GM18870 (cell line): ENCODE measurements around the gene ASS1.

Experiments
- ATAC-seq: cut with Tn5 transposase; IDR thresholded peaks from one replicate; pipeline ENCODE4 v1.9.1; 2021; ENCODE audit warnings: moderate library complexity; ENCODE audit not compliant: unreplicated experiment

ASS1 gene

GRCh38 chr9:130493021-130493420 lies 48.3 kb downstream of the ASS1 start:
- ATAC-seq, result no peak

- no peak for ATAC-seq
These were observed 48.7 kb downstream of the ASS1 start for GRCh38 chr9:130493476-130493875.

- ATAC-seq, result no peak
These were observed 50.3 kb downstream of the ASS1 start for GRCh38 chr9:130495067-130495466.

DNA sequence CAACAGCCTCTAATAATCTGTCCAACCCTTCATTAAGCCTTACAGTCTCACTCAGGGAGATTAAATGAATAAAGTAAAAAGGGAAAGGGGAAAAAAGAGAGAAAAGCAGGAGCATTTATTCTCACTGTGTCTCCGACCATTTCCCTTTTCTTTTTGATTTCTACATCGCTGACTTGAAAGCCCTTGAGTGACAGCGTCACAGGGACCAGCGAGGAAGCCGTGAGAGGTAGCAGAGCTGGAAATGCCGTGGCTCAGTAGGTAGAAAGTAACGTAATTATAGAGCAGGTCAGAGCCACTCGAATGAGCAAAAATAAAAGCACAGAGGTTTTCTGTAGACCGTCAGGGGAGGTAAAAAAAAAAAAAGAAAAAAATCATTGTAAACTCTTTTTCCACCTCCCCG lies 52.4 kb downstream of the ASS1 start:
- no peak for ATAC-seq

DNA sequence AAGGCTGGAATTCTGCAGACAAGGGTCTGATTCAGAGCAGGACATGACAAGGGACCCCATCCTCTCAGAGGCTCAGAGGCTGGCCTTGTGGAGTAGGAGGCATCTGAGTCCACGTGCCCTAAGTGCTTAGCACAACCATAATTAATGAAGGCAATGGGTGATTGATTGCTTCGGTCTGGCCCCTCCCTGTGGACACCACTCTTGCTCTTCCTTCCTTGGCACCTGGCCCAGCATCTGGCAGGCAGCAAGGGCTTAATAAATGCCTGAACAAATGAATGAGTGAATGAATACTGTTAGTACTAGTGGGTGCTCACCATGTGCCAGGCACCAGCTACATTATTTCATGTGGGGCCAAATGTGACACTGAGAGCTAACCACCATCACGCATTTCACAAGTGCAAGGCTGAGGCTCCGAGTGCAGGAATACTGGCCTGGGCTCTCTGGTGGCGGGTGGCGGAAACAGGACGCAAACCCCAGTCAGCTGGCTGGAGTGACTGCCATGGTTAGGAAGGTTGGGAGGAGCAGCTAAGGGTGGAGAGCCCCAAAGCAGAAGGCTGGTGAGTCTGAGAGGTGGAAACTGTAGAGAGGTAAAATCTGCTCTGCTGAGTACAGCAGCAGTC lies 53.6 kb downstream of the ASS1 start:
- ATAC-seq, result no peak

DNA sequence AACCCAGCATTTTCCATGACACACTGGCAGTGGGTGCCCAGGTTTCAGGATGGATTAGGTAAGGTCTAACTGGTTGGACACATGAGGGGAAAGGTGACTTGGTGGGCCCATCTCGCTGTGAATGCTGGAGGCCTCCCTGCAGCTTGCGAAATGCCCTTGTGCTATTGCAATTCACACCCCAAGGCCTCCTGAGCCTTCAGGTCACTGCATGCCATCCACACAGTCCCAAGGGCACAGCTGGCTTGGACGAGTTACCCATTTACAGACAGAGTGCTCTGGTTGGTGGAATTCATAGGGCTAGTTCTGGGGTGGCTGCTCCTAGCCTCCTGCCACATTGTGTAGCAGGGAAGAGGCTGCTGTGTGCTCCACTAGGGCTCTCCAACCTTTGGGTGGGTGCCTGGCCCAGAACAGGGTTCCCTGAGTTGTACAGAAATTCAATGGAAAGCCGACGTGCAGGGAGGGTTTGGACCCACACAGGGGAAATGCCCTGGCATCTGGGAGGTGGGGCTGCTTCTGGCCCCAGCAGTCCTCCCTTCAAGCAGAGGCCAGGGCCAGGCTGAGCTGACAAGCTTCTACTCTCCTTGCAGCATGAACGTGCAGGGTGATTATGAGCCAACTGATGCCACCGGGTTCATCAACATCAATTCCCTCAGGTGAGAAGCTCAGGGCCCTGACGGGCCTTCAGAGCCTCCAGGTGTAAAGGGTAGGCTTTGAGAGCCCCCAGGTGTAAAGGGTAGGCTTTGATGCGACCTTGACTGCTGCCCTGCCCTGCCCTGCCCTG lies 54.3 kb downstream of the ASS1 start:
- ATAC-seq, result no peak

GRCh38 chr9:130499804-130500263 lies 55.1 kb downstream of the ASS1 start:
- no peak for ATAC-seq

DNA sequence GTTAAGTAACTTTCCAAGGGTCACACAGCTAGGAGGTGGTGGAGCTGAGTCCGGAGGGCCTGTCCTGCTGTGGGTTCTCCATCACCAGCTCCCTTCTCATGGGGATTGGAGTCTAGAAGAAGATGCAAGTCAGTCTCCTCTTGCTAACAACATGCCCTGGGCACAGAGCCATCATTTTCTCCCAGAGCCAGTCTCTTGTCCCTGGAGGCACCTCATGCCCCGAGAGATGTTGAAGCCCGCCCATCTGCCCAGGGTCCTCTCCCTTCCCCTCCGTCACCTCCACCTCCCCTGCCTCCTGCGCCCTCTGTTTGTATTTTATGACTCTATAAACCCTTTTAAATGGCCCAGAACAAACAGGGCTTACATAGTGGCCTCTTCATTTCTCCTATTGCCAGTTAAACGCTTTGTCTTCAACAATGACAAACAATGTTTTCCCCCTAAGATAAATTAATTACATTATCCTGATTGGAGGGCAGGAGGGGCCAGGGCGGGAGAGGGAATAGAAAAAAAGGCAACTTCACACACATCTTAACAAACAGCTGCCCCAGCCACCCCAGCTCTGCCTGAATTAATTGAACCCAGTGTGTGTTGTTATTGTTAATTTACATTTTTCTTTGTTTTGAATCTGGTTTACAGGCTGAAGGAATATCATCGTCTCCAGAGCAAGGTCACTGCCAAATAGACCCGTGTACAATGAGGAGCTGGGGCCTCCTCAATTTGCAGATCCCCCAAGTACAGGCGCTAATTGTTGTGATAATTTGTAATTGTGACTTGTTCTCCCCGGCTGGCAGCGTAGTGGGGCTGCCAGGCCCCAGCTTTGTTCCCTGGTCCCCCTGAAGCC lies 55.8 kb downstream of the ASS1 start:
- no peak for ATAC-seq

DNA sequence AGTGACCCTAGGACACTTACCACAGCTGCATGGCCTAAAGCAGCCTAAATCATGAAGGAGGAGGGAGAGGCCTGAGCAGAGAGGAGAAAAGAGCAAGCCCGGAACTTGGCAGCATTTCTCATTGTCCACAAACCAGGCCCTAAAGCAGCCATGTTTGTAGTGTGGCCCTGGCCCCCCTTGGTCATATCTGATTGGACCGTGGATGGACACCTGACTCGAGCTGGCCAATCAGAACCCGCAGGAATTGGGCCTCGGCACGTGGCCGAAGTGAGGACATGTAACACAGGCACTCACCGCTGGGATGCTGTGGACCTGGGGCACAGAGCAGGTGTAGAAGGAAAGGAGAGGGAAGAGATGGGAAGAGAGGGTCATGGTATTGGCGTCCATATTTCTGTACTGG lies 56.9 kb downstream of the ASS1 start:
- no peak for ATAC-seq

GRCh38 chr9:130508218-130508617 lies 63.5 kb downstream of the ASS1 start:
- no peak for ATAC-seq

- ATAC-seq, result no peak
These were observed 67.4 kb downstream of the ASS1 start for GRCh38 chr9:130512199-130512598.

DNA sequence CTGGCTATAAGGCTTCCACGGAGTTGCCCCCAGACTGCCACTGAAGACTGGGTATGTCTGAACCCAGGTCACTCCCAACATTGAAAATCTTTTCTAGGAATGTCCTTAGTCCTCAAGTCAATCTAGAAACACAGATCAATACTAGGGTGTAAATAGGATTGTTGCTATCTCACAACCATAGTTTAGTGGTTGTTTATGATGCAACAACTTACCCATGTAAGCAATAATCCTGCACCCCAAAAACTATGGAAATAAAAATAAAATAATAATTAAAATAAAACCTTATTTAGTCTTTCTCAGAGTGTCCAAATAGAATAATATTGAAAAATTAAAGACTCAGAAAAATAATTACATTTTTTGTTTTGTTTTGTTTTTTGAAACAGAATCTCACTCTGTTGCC lies 68.3 kb downstream of the ASS1 start:
- no peak for ATAC-seq

DNA sequence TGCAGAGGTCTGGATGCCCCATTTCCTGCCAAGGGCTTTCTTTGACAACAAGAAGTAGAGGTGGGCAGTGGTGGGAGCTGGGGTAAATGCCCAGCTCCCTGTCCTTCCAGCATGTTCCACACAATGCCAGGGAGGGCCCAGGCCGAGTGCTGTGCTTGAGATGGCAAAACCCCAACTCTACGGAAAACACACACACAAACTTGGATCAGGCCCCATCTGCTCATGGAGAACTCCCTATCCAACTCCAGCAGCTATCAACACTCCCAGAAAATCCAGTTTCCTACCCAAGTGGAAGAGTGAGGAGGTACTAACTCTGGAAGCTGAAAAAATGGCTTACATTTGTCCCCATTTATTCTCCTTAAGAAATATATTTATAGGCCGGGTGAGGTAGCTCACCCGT lies 73.5 kb downstream of the ASS1 start:
- ATAC-seq, result no peak

- no peak for ATAC-seq
These were observed 74.4 kb downstream of the ASS1 start for GRCh38 chr9:130518943-130519799.

DNA sequence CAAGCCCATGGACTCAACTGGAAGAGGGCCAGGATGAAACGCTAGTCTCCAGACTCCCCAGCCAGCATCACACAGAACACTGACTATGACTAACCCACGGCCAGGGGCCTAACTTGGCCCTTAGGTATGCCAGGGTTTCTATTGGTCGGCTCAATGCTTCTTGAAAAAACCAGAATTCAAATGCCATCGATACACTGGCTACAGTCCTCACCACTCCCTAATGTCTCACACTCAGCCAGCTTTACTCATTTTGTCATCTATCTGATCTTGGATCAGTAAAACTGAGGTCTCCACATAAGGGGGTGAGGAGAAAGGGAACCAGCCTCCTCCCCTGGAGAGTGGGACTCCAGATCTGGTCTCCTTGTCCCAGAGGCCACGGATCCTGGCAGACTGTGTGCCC lies 75.2 kb downstream of the ASS1 start:
- no peak for ATAC-seq

- no peak for ATAC-seq
These were observed 77.0 kb downstream of the ASS1 start for GRCh38 chr9:130521715-130522114.

- no peak for ATAC-seq
These were observed 77.6 kb downstream of the ASS1 start for GRCh38 chr9:130522233-130522808.

DNA sequence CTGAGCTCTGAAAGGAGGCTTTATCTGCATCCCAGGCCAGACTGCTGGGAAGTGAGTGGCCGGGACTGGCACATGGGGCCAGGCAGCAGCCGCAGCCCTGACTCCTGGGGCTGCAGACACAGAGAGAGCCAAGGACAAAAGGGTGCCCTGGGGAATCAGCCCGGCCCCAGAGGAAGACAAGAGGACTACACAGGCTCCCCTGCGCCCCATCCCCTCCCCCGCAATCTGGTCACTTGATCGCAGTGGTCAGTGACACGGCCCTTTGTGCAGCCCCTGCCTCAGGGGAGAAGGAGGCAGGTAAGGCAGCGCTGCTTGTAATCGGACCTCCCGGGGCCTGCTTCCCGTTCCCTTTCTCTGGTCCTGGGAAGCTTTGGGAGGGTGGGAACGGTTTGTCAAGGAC lies 79.2 kb downstream of the ASS1 start:
- no peak for ATAC-seq

DNA sequence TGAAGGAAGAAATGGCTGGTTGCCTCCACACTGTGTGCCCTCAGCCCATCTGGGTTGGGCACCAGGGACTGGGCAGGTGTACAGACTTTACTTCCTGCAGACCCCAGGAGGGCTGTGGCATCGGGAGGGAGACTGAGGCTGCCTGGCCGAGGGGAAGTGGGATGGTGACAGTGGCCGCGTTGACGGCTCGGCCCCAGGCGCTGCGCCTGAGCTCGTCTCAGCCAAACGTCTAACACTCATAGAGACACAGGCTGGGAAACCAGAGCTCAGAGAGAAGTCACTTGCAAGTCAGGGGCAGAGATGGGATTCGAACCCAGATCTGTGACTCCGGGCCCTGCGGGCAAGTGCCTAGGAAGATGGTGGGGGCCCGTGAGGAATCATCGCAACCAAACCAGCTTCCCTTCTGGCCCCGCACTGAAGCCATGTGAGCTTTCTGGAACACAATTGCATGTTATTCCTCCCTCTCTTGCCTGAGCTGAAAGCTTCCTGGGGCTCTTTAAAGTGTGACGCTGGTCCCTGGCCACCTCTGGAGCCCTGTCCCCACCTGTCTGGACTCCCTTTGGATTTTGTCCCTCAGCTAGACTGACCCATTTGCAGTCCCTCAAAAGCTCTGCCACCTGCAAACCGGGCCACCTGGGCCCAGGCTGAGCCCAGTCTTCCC lies 81.6 kb downstream of the ASS1 start:
- no peak for ATAC-seq
